SJCRH30 (cell line): Measurements from ENCODE around the gene DSCAM. TPM values are rescaled to one million over a fixed set of nuclear protein-coding genes. Genes with fewer than 3 reads are reported as not detected.

Experiments used
- DNase-seq, 2 experiments: peaks; one replicate each; pipeline ENCODE4 v3.0.0-alpha.2; 2015 to 2020
- H3K27ac ChIP-seq: fragments of 250-450 bp; sonication (Bioruptor Pico); 2 replicates; pipeline ENCODE4 v1.5.1; 2020; ENCODE audit warnings: mild to moderate bottlenecking, moderate library complexity
- H3K27me3 ChIP-seq: fragments of 250-450 bp; sonication (Bioruptor Pico); 2 replicates; pipeline ENCODE4 v1.5.1; 2020; ENCODE audit warnings: mild to moderate bottlenecking, moderate library complexity
- H3K36me3 ChIP-seq: fragments of 250-450 bp; sonication (Bioruptor Pico); 2 replicates; pipeline ENCODE4 v1.5.1; 2020; ENCODE audit warnings: mild to moderate bottlenecking, moderate library complexity
- H3K4me1 ChIP-seq: fragments of 250-450 bp; sonication (Bioruptor Pico); 2 replicates; pipeline ENCODE4 v1.5.1; 2020; ENCODE audit warnings: mild to moderate bottlenecking, moderate library complexity
- H3K4me3 ChIP-seq: fragments of 250-450 bp; sonication (Bioruptor Pico); 2 replicates; pipeline ENCODE4 v1.5.1; 2020; ENCODE audit warnings: mild to moderate bottlenecking, moderate library complexity
- H3K9me3 ChIP-seq: fragments of 250-450 bp; sonication (Bioruptor Pico); replicated peaks from 2 replicates; pipeline ENCODE4 v1.5.1; 2020; ENCODE audit warnings: mild to moderate bottlenecking, moderate library complexity
- total RNA-seq: library from RNA; depleted of rRNA; stranded (reverse); fragments of >200 nt; shearing (Covaris generic); gene quantifications from 2 replicates; pipeline ENCODE4 v1.2.3, GENCODE V29; 2014

Gene DSCAM
- total RNA-seq, 1 experiment from 2014 or later: 0.02 TPM

GRCh38 chr21:40688106-40688864, 158.7 kb downstream of the DSCAM start:
- no peak for DNase-seq
- no peaks in the 10 kb centered on the region for H3K36me3 ChIP-seq

DNA sequence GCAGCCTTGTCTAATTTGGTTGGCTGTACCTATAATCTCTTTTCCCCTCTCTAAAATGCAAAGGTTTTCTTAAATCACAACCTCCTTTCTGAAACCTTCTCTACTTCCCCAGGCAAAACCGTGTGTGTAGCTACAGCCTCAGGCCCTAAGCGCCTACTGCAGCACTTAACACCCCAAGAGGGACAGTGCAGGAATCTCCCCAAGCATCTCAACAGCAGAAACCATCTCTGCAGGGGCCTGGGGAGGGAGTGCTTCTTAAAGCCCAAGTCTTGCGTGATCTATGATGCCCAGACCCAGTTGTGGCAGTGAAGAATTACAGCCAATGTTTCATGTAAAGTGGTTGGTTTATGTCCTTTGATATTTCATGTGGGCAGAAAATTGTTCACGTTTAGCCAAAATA, 159.3 kb downstream of the DSCAM start:
- no peak overlapping the region for H3K27ac ChIP-seq
- DNase-seq: no peak
- H3K36me3 ChIP-seq: no peaks in the 10 kb centered on the region
- 0 out of 2 replicates have a peak, but pooled peaks cover 4% of the 10 kb centered on the region for H3K27me3 ChIP-seq
- no peak overlapping the region for H3K4me3 ChIP-seq
- no peaks in the 10 kb centered on the region for H3K9me3 ChIP-seq
- H3K4me1 ChIP-seq: no peaks in the 10 kb centered on the region

More at GRCh38 chr21:40688106-40688864, 158.7 kb downstream of the DSCAM start:
- H3K9me3 ChIP-seq: no peaks in the 10 kb centered on the region
- H3K27me3 ChIP-seq: 0 out of 2 replicates have a peak, but pooled peaks cover 4% of the 10 kb centered on the region
- H3K27ac ChIP-seq: no peak overlapping the region
- H3K4me3 ChIP-seq: no peak overlapping the region
- H3K4me1 ChIP-seq: no peaks in the 10 kb centered on the region

DNA sequence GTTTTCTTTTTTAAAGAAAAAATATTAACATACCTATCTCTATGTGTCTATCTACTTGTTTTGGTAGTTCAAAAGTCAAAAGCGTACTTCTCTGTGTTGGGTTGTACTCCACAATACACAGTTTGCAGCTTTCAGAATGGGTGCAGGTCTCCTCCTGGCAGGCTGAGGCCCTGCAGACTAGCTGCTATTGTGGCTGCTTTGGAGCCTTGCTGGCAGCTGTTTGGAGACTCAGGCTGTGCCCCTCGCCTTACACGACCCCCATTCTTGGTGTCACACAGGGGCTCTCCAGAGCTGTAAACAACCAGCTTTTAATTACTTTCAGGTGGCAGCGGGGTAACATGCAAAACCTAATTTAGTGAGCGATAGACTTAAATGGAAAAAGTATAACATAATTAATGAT, 160.4 kb downstream of the DSCAM start:
- H3K4me1 ChIP-seq: no peaks in the 10 kb centered on the region
- DNase-seq: no peak
- H3K27ac ChIP-seq: no peak overlapping the region
- no peaks in the 10 kb centered on the region for H3K9me3 ChIP-seq
- H3K27me3 ChIP-seq: 0 out of 2 replicates have a peak, but pooled peaks cover 4% of the 10 kb centered on the region
- no peaks in the 10 kb centered on the region for H3K36me3 ChIP-seq
- H3K4me3 ChIP-seq: no peak overlapping the region

DNA sequence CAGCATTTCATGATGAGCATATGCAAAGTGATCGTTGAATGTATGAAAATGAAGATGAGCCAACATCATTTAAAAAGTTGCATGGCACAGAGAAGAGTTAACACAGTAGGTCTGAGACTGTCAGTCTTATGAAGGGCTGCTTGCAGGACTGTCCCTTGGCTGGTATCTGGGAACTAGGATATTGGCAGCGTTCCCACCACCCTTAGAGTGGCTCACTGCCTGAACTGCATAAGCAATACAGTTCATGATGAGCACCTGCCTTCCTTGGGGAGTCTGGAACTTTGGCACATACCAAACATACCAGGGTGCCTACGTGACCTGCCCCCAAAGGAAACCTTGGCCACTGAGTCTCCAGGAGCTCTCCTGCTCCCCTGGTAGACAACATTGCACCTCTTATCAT, 161.8 kb downstream of the DSCAM start:
- 0 out of 2 replicates have a peak, but pooled peaks cover 4% of the 10 kb centered on the region for H3K27me3 ChIP-seq
- no peak overlapping the region for H3K4me3 ChIP-seq
- DNase-seq: peak in 1 of 2 experiments; percentile 6

DNA sequence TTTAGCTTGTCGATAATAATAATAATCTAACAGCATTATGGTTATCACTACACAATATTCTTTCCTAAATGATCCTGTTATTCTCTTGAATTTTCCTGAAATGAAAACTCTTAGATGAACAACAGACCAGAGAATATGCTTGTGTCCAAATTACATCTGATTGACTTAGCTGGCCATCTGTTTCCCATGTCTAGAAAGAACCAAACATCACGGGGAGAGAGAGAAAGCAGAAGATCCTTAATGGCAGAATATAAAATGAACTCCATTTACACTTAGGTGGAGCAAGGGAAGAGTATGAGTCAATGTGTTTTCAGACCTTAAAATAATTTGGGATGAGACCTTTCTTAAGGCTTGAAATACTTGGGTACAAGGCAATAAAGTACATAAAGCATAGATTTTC, 162.2 kb downstream of the DSCAM start:
- Histone ChIP-seq H3K27me3 (0 out of 2 replicates have a peak, but pooled peaks cover 4% of the 10 kb centered on the region), H3K4me3 (no peak overlapping the region), H3K9me3 (no peaks in the 10 kb centered on the region), H3K36me3 (no peaks in the 10 kb centered on the region), H3K4me1 (no peaks in the 10 kb centered on the region), H3K27ac (no peak overlapping the region)
- no peak for DNase-seq

More for the DNA sequence above, 161.8 kb downstream of the DSCAM start:
- no peaks in the 10 kb centered on the region for H3K9me3 ChIP-seq
- H3K4me1 ChIP-seq: no peaks in the 10 kb centered on the region
- H3K27ac ChIP-seq: no peak overlapping the region
- no peaks in the 10 kb centered on the region for H3K36me3 ChIP-seq

DNA sequence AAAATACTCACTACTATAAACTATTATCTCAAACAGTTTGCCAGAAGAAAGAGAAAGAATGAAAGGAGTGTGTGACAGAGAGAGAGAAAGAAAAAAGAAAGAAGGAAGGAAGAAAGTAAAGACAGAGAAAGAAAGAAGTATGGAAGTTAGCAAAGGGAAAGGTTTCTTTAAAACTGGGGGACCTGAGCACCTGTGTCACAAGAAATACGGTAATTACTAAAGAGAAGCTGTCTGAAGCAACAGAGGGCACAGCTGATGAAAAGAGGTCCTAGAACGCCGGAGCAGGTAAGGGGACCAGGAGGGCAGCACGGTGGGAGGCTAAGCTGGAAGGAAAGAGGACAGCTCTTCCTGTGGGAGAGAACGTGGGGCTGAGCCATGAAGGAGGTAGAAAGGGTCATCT, 163.6 kb downstream of the DSCAM start:
- H3K9me3 ChIP-seq: no peaks in the 10 kb centered on the region
- no peak for DNase-seq
- no peak overlapping the region for H3K27ac ChIP-seq
- H3K4me3 ChIP-seq: no peak overlapping the region
- H3K36me3 ChIP-seq: no peaks in the 10 kb centered on the region
- 0 out of 2 replicates have a peak, but pooled peaks cover 4% of the 10 kb centered on the region for H3K27me3 ChIP-seq
- no peaks in the 10 kb centered on the region for H3K4me1 ChIP-seq

DNA sequence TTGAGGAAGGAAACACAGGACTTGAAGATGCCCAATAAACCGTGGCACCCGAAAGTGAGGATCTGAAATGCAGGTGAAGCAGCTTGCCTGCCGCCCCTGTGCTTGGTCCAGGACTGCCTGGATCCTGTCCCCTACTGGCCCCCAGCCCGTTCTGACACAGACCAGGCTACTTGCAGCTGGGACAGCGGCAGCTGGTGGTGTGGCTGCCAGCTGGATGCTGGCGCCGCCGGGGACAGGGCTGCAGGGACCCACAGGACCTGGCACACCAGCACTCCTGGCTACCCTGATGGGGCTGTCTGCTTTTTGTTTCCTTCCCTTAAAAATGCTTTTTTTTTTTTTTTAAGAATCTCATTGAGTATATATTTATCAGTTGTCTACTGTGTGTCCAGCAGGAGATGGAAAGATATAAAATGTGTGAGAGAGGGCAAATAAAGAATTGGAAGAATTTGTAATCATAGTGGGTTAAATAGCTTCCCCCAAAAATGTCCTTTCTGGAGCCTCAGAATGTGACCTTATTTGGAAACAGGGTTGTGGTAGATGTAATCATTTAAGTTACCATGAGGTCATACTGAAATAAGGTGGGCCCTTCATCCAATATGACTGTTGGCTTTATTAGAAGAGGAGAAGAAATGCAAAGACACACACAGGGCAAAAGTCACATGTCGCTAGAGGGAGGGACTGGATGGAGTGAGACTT, 165.6 kb downstream of the DSCAM start:
- no peaks in the 10 kb centered on the region for H3K36me3 ChIP-seq
- no peak overlapping the region for H3K4me3 ChIP-seq
- no peak overlapping the region for H3K27ac ChIP-seq
- no peaks in the 10 kb centered on the region for H3K27me3 ChIP-seq
- H3K9me3 ChIP-seq: no peaks in the 10 kb centered on the region
- H3K4me1 ChIP-seq: no peaks in the 10 kb centered on the region
- no peak for DNase-seq

DNA sequence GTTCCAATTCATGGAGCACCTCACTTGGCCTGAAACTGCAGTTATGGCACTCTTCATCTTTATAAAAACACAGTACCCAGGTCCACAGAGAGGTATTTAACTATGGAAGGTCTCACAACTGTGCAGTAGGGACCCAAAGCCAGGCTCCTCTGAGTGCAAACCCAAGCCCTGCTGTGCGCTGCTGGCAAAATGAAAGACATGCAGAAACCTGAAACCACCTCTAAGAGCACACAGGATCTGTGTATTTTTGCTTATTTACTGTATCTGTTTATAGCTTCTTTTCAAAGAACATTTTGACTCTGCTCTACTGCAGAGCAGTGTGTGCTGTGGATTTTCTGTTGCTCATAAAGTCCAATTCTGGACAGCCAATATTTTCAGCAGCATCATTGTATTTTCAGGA, 166.6 kb downstream of the DSCAM start:
- Histone ChIP-seq H3K27me3 (no peaks in the 10 kb centered on the region), H3K36me3 (no peaks in the 10 kb centered on the region)

DNA sequence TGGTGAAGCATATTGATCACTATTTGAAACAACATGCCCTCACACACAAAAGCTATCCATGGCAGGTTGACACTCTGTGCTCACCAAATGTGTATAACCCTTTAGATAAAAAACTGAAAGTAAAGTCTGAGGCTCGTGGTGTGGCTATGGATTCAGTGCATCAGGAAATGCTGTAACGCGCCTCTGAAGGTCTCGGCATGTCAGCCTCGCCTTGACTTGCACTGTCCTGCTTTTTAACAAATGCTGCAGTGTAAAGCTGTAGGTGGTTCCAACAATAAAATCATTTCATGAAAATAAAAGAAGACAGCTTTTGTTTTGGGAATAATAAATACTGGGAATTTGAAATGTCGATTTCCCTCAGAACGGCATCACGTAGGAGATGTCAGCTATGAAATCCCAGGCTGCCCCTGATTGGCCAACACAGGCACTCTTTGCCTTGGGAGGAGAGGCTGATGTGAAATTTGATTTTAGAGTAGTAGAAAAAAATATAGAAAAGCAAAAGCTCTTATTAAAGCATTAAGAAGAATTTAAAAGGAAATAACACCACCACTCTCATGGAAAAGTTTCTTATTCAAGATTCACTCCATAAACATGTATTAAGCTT, 168.2 kb downstream of the DSCAM start:
- Histone ChIP-seq H3K27ac (no peak overlapping the region), H3K4me3 (no peak overlapping the region), H3K36me3 (no peaks in the 10 kb centered on the region), H3K27me3 (no peaks in the 10 kb centered on the region), H3K9me3 (no peaks in the 10 kb centered on the region), H3K4me1 (no peaks in the 10 kb centered on the region)
- no peak for DNase-seq

More for the DNA sequence above, 166.6 kb downstream of the DSCAM start:
- H3K4me3 ChIP-seq: no peak overlapping the region
- no peaks in the 10 kb centered on the region for H3K4me1 ChIP-seq
- no peak for DNase-seq
- no peaks in the 10 kb centered on the region for H3K9me3 ChIP-seq
- H3K27ac ChIP-seq: no peak overlapping the region

GRCh38 chr21:40675017-40675416, 171.9 kb downstream of the DSCAM start:
- H3K4me1 ChIP-seq: no peaks in the 10 kb centered on the region
- H3K27ac ChIP-seq: no peak overlapping the region
- no peaks in the 10 kb centered on the region for H3K27me3 ChIP-seq
- H3K9me3 ChIP-seq: no peaks in the 10 kb centered on the region
- H3K4me3 ChIP-seq: no peak overlapping the region
- no peaks in the 10 kb centered on the region for H3K36me3 ChIP-seq
- DNase-seq: no peak

DNA sequence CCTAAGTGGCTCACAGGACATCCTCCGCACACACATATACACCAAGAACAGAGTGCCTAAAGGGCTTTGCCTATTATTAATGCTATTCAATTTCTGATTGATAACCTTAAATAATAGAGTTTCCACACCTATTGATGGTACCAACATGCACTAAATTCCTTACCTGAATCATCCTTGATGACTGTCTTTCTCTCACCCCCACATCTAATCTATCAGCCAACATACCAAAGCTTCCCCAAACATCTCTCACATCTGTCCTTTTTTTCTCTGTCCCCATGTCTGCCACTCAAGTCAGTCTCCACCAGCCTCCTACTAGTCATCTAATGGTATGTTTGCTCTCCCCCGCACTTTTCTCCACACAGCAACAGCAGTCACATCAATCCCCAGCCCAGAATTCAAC, 174.4 kb downstream of the DSCAM start:
- Histone ChIP-seq H3K27ac (no peak overlapping the region), H3K9me3 (no peaks in the 10 kb centered on the region), H3K4me3 (no peak overlapping the region), H3K36me3 (no peaks in the 10 kb centered on the region), H3K4me1 (peaks cover 6% of the 10 kb centered on the region; the same call in 1 of the 2 replicates), H3K27me3 (no peaks in the 10 kb centered on the region)
- DNase-seq: no peak

- Histone ChIP-seq H3K27me3 (no peaks in the 10 kb centered on the region), H3K27ac (no peak overlapping the region), H3K9me3 (no peaks in the 10 kb centered on the region), H3K4me1 (peaks cover 6% of the 10 kb centered on the region; the same call in 1 of the 2 replicates), H3K36me3 (no peaks in the 10 kb centered on the region), H3K4me3 (no peak overlapping the region)
- DNase-seq: no peak
These were observed 175.2 kb downstream of the DSCAM start for GRCh38 chr21:40671716-40672115.

DNA sequence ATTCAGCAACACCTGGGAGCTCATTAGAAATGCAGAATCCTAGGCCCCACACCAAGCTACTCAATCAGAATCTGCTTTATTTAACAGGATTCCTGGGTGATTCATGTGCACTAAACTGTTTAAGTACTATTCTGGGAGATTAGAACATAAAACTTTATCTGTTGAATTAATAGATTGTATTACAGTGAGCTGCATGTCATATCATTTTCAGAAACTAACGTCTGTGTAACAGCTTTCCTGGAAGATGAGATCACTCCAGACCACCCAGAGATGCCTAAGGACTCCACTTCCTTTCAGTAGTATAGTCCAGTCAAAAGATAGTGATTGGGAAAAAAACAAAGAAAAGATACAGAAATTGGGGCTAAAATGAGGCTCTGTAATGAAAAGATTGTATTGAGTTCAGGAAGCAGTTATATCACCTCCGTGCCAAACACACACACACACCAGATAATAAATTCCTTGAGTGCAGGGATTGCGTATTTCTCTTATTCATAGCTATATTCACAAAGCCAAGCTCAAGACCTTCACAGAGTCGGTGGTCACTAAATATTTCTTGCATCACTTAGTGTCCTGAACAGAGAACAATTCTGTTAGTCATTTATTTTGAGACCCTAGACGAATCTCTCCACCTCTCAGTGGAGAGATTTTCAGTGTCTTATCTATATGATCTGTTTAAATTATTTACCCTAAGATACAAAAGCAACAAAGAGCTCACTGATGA, 178.2 kb downstream of the DSCAM start:
- H3K9me3 ChIP-seq: no peaks in the 10 kb centered on the region
- no peaks in the 10 kb centered on the region for H3K27me3 ChIP-seq
- H3K4me3 ChIP-seq: no peak overlapping the region
- DNase-seq: no peak
- H3K27ac ChIP-seq: no peak overlapping the region
- H3K36me3 ChIP-seq: no peaks in the 10 kb centered on the region
- peaks cover 6% of the 10 kb centered on the region; the same call in 1 of the 2 replicates for H3K4me1 ChIP-seq

DNA sequence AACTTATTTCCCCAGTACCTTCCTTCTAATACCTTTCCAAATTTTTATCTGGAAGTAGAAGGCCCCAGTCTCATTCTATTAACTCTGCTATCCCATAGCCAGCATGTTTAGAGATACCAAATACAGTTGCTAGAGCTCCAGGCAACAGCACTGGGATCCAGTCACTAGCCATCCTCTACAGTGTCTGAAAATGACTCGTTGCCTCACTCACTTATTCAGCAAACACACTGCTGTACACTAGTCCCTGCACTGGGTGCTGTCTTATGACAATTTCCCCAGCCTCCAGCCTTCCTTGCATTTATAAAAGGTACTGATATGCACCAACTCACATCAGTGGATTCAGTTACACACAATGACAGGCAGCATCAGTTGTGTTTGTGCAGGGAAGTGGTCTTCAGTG, 179.0 kb downstream of the DSCAM start:
- Histone ChIP-seq H3K27ac (no peak overlapping the region), H3K4me1 (peaks cover 6% of the 10 kb centered on the region; the same call in 1 of the 2 replicates), H3K36me3 (no peaks in the 10 kb centered on the region), H3K4me3 (no peak overlapping the region), H3K27me3 (no peaks in the 10 kb centered on the region), H3K9me3 (no peaks in the 10 kb centered on the region)
- DNase-seq: no peak
